Esophagus (tissue), 2 donors: ENCODE measurements around the gene ZNF771. TPM values are rescaled to one million over a fixed set of nuclear protein-coding genes. Genes with fewer than 3 reads are reported as not detected.

Experiments used
- H3K27ac ChIP-seq, 2 donors: one replicate each; pipeline ENCODE4 v1.5.1; 2013; ENCODE audit warnings: low read depth in 2 of 2, mild to moderate bottlenecking in 2 of 2, inconsistent platforms in 1 of 2, low read length in 1 of 2, moderate library complexity in 1 of 2
- H3K27me3 ChIP-seq, 2 donors: one replicate each; pipeline ENCODE4 v1.6.1; 2013; ENCODE audit warnings: low read length in 2 of 2, control low read depth in 1 of 2, mild to moderate bottlenecking in 1 of 2; ENCODE audit not compliant: insufficient read depth in 2 of 2, control insufficient read depth in 1 of 2
- H3K36me3 ChIP-seq, 2 donors: one replicate each; pipeline ENCODE4 v1.6.1; 2013; ENCODE audit warnings: low read length in 1 of 2; ENCODE audit not compliant: control insufficient read depth in 2 of 2, insufficient read depth in 2 of 2
- H3K4me1 ChIP-seq, 2 donors: one replicate each; pipeline ENCODE4 v1.6.1; 2013; ENCODE audit warnings: low read length in 1 of 2; ENCODE audit not compliant: control insufficient read depth in 2 of 2, insufficient read depth in 2 of 2
- H3K4me3 ChIP-seq, 2 donors: one replicate each; pipeline ENCODE4 v1.5.1; 2013; ENCODE audit warnings: low read length in 2 of 2, mild to moderate bottlenecking in 2 of 2, low read depth in 1 of 2, moderate library complexity in 1 of 2
- H3K9me3 ChIP-seq, 2 donors: one replicate each; pipeline ENCODE4 v1.6.1; 2013; ENCODE audit warnings: mild to moderate bottlenecking in 2 of 2, low read depth in 1 of 2, low read length in 1 of 2, moderate library complexity in 1 of 2; ENCODE audit not compliant: control insufficient read depth in 2 of 2, insufficient read depth in 1 of 2
- WGBS, 2 donors: extraction: QIAGEN DNeasy Blood & Tissue Kit; methylation state at CpG; one replicate each; pipeline ENCODE4 v1.1.7; 2013; 5-methylcytosine and 5-hydroxymethylcytosine counted together
- polyA plus RNA-seq, 2 donors: library from polyadenylated mRNA; stranded (reverse); fragments of 200-250 nt; gene quantifications; one replicate each; pipeline ENCODE4 v1.2.3, GENCODE V29; 2013
- donor health status: healthy with polysubstance abuse.
- donor health status: Bipolar disorder and iron deficiency.

Gene ZNF771
- polyA plus RNA-seq, result 1 to 10 TPM; 2.2 to 4.7 TPM

- Histone ChIP-seq H3K27me3 (no peaks in the 10 kb centered on the region), H3K27ac (peak within 1 kb of the TSS; percentile 89 to 90), H3K36me3 (peaks cover 0 to 6% of the 10 kb centered on the region in 2 donors), H3K4me1 (peaks cover 2 to 3% of the 10 kb centered on the region in 2 donors), H3K4me3 (peak within 1 kb of the TSS; percentile 57 to 68), H3K9me3 (no peaks in the 10 kb centered on the region)
- WGBS, 2 donors, result 0 to 1% methylated on average over 55 to 65 of the region's 65 CpGs
Measured at GRCh38 chr16:30407102-30407803, at the start of gene ZNF771. ZNF771 (plus strand) TSS chr16:30407606; CDS start chr16:30408054, 448 bp downstream.

- Histone ChIP-seq H3K36me3 (peaks cover 16 to 31% of the 10 kb centered on the region in 2 donors), H3K27me3 (no peaks in the 10 kb centered on the region), H3K27ac (no peak overlapping the region), H3K4me1 (peaks cover 2 to 24% of the 10 kb centered on the region in 2 donors), H3K4me3 (no peak overlapping the region), H3K9me3 (no peaks in the 10 kb centered on the region)
- WGBS, 2 donors, result 84 to 88% methylated on average over 33 to 37 of the region's 37 CpGs
Measured at GRCh38 chr16:30357715-30358576, 49.5 kb upstream of the ZNF771 start.

- H3K36me3 ChIP-seq, result peaks cover 13 to 29% of the 10 kb centered on the region in 2 donors
- WGBS, 2 donors, result 92 to 95% methylated on average over 9 of the region's 9 CpGs
- no peaks in the 10 kb centered on the region for H3K27me3 ChIP-seq
- no peak overlapping the region for H3K4me3 ChIP-seq
- H3K4me1 ChIP-seq, result peaks cover 2 to 23% of the 10 kb centered on the region in 2 donors
- H3K27ac ChIP-seq, result no peak overlapping the region
- H3K9me3 ChIP-seq, result no peaks in the 10 kb centered on the region
Measured at GRCh38 chr16:30358577-30358936, 48.8 kb upstream of the ZNF771 start.

- 85% methylated on average over 28 of the region's 28 CpGs for WGBS, 2 donors
- no peaks in the 10 kb centered on the region for H3K27me3 ChIP-seq
- H3K27ac ChIP-seq, result no peak overlapping the region
- no peak overlapping the region for H3K4me3 ChIP-seq
- peaks cover 13 to 29% of the 10 kb centered on the region in 2 donors for H3K36me3 ChIP-seq
- no peaks in the 10 kb centered on the region for H3K9me3 ChIP-seq
- H3K4me1 ChIP-seq, result peaks cover 2 to 17% of the 10 kb centered on the region in 2 donors
Measured at GRCh38 chr16:30358990-30359870, 48.2 kb upstream of the ZNF771 start.

- peaks cover 13 to 31% of the 10 kb centered on the region in 2 donors for H3K36me3 ChIP-seq
Measured at GRCh38 chr16:30359871-30360170, 47.6 kb upstream of the ZNF771 start.

GRCh38 chr16:30361180-30361579, 46.2 kb upstream of the ZNF771 start:
- Histone ChIP-seq H3K27ac (no peak overlapping the region), H3K27me3 (no peaks in the 10 kb centered on the region), H3K36me3 (peaks cover 21 to 40% of the 10 kb centered on the region in 2 donors), H3K9me3 (no peaks in the 10 kb centered on the region), H3K4me1 (peaks cover 2 to 12% of the 10 kb centered on the region in 2 donors), H3K4me3 (no peak overlapping the region)
- WGBS, 2 donors, result 94 to 95% methylated on average over 7 of the region's 7 CpGs

More at GRCh38 chr16:30359871-30360170, 47.6 kb upstream of the ZNF771 start:
- no peak overlapping the region for H3K4me3 ChIP-seq
- H3K9me3 ChIP-seq, result no peaks in the 10 kb centered on the region
- H3K27ac ChIP-seq, result no peak overlapping the region
- peaks cover 2 to 17% of the 10 kb centered on the region in 2 donors for H3K4me1 ChIP-seq
- no peaks in the 10 kb centered on the region for H3K27me3 ChIP-seq
- 68 to 73% methylated on average over 6 of the region's 6 CpGs for WGBS, 2 donors

GRCh38 chr16:30365200-30365599, 42.2 kb upstream of the ZNF771 start:
- 84 to 88% methylated on average over 10 of the region's 10 CpGs for WGBS, 2 donors
- Histone ChIP-seq H3K27ac (no peak overlapping the region), H3K4me1 (peaks cover 0 to 11% of the 10 kb centered on the region in 2 donors), H3K27me3 (no peaks in the 10 kb centered on the region), H3K9me3 (no peaks in the 10 kb centered on the region), H3K36me3 (peaks cover 8 to 21% of the 10 kb centered on the region in 2 donors), H3K4me3 (no peak overlapping the region)

- 73 to 83% methylated on average over 4 of the region's 4 CpGs for WGBS, 2 donors
- Histone ChIP-seq H3K4me1 (peaks cover 0 to 11% of the 10 kb centered on the region in 2 donors), H3K4me3 (no peak overlapping the region), H3K36me3 (peaks cover 8 to 21% of the 10 kb centered on the region in 2 donors), H3K27ac (no peak overlapping the region), H3K27me3 (no peaks in the 10 kb centered on the region), H3K9me3 (no peaks in the 10 kb centered on the region)
Measured at GRCh38 chr16:30366511-30366910, 40.9 kb upstream of the ZNF771 start.

- peak overlapping the region in 1 of 2 donors; percentile 73 for H3K4me3 ChIP-seq
- 65 to 66% methylated on average over 10 of the region's 10 CpGs for WGBS, 2 donors
- peaks cover 0 to 11% of the 10 kb centered on the region in 2 donors for H3K4me1 ChIP-seq
Measured at GRCh38 chr16:30367349-30368009, 39.9 kb upstream of the ZNF771 start.

More at GRCh38 chr16:30367349-30368009, 39.9 kb upstream of the ZNF771 start:
- Histone ChIP-seq H3K27ac (peak overlapping the region; percentile 23 to 87), H3K27me3 (no peaks in the 10 kb centered on the region), H3K9me3 (no peaks in the 10 kb centered on the region), H3K36me3 (peaks cover 8 to 21% of the 10 kb centered on the region in 2 donors)
